Heart left ventricle (tissue), 13 donors: ENCODE results near the gene MEOX1.

Experiments
- CTCF ChIP-seq, 12 donors: fragments of 200-600 bp; sonication (generic) in 4 of 12; IDR thresholded peaks; one replicate each; pipeline versions ENCODE4 v1.5.0 to v1.8.0; 2018 to 2022; ENCODE audit warnings: antibody characterized with exemption in 12 of 12, mild to moderate bottlenecking in 5 of 12
- POLR2A ChIP-seq, 2 donors: fragments of 450-650 bp; IDR thresholded peaks; one replicate each; pipeline ENCODE4 v1.6.1; 2017; ENCODE audit warnings: antibody characterized with exemption in 2 of 2, mild to moderate bottlenecking in 2 of 2, moderate library complexity in 2 of 2
- donor health status: ischemic (EF 13 %, LVEDD 7.1; RV severe dilation, severe dysfunction).
- donor health status: DM: no; HTN: yes; CAD: no.
- donor health status: DM: no; HTN: no; CAD: no.
- donor health status: ischemic (EF 25% LVEDD 6.9; RV normal size, moderate dysfunction).
- donor health status: ischemic (EF 25% LVEDD 5.7; RV mildly dilated, moderate dysfunction).
- donor health status: ischemic (EF 35%, LVEDD 5.7; RV mildly dilated, moderate dysfunction).
- donor health status: nonischemic (EF 11% LVEDD 7.7; RV severe dilation, severe dysfunction).
- donor health status: DM: yes; HTN: yes; CAD: no.
- donor health status: PGD.
- donor health status: ischemic (EF 29% LVEDD 5.4; RV normal size, mild dysfunction).
- donor health status: nonischemic (EF 23%, LVEDD 6.1; RV moderate dilation, normal function).

GRCh38 chr17:43644081-43644480 lies 17.6 kb downstream of the MEOX1 start:
- TF ChIP-seq POLR2A (IDR thresholded peaks at IDR 0.05), result no peak
- TF ChIP-seq CTCF (IDR thresholded peaks at IDR 0.05), result no peak
